SKM-1 treated with dmso at 0.1 percent for 144 hours (cell line): ENCODE data around the gene VPS35L.

Experiments used
- DNase-seq: peaks from one replicate; lab custom pipeline; 2025; ENCODE audit not compliant: unreplicated experiment; lab: John Stamatoyannopoulos, UW

Gene VPS35L

DNA sequence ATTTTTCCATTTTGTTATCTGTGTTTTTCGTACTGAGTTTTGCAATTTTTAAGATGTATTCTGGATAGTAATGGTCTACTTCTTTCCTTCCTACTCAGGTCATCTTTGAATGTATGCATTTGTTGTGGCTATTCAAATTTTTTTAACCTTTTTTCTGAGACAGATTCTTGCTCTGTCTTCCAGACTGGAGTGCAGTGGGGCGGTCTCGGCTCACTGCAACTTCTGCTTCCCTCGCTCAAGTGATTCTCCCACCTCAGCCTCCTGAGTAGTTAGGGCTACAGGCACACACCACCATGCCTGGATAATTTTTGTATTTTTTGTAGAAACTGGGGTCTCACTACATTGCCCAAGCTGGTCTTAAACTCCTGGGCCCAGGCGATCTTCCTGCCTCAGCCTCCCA lies 33.6 kb downstream of the VPS35L start:
- DNase-seq = no peak

DNA sequence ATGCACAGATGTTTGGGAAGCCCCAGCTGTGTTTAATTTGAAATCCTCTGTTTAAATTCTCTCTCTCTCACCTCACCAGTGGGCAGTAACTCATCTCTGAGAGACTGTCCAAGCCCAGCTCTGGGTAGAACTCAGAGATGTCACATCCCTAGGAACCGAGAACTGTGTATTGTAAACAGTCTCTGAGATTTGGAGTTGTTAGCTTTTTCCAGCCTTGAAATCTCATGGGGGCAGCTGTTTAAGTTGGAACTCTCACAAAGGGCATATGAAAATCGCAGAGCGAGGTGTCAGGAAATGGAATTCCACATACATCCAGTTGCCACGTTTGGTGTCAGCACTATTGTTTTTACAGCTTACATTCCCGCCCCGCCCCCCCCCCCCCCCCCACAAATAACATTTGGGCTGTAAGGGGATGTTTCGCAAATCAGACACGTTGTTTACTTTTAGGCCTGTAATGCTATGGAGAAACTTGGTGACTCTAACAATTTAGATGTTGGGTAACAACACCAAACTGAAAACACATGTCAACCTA lies 34.3 kb downstream of the VPS35L start:
- no peak for DNase-seq

DNA sequence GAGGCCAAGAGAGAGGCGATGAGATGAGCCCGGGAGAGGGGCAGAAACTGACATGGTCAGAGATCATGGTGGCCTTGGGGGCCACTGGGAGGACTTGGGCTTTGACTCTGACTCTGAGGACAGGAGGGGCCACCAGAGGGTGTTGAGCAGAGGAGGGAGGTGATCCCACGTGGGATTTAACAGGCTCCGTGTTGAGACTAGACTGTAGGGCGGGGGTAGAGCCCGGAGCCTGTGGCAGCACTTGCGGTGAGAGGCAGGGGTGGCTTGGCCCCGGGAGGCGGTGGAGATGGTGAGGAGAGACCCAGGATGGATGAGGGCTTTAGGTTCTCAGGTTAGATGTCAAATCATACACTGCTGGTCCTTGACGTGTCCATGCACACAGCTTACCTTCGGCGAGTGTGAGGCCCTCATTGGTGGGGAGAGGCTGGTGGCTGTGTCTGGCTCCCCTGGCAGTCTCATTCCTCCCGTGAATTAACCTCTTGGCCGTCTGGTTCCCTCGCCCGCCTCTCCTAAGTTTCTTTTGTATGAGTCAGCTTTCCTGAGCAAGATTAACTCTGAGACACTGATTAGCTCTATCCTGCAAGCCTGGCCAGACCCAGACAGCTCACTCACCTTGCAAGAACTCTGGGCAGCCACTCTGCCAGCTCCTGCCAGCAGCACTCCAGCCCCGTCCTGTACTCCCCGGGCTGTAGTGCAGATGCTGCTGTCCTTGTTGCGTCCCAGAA lies 39.7 kb downstream of the VPS35L start:
- DNase-seq = no peak

DNA sequence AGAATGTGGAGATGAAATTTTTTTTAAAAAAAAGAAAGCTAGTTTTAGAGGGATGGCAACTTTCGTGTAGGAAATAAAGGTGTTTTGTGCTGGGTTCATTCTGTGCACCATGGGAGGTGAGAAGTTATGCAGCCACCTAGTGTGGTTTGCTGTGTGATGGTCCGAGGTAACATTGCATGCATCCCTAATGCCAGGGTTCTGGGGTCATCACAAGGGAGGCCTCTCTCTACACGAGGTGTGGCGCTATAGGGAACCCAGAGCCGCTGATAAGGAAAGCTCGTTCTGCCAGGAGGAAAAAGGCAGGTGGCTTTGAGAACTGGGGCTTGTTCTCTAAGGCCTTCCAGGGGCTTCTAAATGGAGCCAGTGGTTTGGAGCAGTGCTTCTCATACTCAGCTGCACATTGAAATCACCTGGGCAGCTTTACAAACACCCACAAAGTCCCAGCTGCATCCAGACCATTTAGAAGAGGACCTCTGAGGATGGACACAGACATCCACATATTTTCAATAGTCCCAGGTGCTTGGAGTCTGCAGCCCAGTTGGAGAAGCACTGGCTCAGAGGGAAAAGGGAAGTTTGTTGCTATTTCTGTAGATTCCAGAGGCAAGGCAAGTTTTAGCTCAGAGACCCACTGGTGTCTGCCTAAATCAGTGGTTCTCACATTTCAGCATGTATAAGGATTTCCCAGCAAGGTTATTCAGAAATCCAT lies 43.5 kb downstream of the VPS35L start:
- no peak for DNase-seq

DNA sequence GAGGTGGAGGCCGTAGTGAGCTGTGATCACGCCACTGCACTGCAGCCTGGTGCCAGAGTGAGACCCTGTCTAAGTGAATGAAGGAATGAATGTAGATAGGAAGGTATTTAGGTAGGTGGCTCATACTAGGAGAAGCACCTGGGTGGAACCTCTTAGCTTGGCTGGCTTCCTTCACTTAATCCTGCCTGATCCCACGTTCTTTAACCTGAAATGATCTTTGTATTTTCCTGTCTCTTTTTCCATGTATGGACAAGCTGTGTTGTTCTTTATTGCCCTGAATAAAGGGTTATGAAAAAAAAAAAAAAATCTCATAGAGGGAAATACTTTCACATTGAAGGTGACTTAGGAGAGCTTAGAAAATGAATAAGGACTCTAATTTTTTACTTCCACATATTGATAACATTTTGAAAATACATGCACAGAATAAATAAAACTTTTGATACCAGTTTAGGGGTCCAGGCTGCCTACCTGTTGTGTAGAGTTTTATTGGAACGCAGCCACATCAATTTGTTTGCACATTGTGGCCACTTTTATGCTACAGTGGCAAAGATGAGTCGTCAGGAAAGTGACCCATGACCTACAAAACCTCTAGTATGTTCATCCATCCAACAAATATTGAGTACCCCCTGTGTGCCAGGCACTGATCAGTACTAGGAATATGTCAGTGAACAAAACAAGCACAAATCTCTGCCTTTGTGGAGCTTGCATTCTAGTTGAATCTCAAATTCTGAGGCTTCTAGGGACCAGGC lies 44.6 kb downstream of the VPS35L start:
- DNase-seq = no peak

DNA sequence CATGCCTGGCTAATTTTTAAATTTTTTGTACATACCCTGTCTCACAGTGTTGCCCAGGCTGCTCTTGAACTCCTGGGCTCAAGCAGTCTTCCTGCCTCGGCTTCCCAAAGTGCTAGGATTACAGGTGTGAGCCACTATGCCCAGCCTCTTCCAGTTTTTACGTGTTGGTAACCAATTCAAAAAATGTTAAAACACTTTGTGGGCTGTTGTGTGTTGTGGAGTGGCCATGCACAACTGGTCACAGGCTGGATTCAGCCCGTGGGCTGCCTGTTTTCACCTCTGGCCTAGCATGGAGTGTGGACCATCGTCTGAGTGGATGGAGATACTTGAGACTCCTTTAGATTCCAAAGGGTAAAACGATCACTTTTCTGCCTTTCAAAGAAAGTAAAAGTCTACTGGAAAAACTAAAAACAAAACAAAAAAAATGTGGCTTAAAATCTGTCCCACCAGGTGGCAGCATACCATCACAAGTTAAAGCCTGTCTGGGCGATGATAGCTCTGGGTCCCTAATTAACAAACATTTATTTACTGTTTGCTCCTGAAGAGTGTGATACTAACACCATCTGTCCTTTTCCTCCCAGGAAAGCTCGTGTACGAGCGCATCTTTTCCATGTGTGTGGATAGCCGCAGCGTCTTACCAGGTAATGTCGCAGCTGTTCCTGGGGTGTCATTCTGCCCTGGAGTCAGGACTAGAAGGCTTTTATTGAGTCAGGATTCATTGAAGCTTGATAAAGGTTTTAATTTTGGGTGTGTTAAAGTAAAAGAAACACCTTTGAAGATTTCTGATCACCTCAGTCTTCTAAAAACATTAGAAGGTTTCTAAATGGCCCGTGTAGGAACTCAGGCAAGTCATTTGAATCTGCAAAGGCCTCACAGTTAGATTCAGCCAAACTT lies 45.8 kb downstream of the VPS35L start:
- DNase-seq = no peak

DNA sequence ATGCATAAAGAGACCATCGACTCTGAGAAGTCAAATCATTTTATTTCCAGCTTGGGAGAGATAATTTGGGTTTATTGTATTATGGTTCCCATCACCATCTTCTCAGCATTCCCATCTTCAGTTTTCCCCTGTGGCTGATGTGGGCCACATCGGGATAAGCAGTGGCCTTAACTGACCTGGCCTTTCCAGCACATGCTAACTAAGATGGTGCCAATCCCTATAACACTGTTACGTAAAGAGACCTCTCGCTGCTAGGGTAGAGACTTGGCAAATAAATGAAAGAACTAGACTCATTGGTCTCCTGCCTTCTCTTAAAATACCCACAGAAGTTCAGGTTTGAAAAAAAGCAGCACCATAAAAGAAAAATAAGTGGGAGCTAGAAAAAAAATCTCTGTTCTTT lies 49.4 kb downstream of the VPS35L start:
- no peak for DNase-seq

DNA sequence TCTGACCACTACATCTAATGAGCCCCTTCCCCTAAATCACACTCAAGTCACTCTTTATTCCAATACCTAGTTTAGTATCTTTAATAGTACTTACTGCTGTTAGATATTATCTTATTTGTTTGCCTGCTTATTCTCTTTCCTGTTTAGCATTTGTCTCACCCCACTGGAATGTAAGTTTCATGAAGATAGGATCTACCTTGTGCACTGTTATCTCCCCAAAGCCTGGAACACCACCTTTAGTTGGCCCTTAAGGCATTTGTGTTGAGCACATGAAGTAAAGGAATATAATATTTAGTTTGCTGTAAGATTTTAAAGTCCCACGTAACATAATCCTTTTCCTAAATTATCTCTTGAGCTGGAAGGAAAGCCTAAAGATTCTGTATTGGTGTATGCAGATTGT lies 50.2 kb downstream of the VPS35L start:
- no peak for DNase-seq

DNA sequence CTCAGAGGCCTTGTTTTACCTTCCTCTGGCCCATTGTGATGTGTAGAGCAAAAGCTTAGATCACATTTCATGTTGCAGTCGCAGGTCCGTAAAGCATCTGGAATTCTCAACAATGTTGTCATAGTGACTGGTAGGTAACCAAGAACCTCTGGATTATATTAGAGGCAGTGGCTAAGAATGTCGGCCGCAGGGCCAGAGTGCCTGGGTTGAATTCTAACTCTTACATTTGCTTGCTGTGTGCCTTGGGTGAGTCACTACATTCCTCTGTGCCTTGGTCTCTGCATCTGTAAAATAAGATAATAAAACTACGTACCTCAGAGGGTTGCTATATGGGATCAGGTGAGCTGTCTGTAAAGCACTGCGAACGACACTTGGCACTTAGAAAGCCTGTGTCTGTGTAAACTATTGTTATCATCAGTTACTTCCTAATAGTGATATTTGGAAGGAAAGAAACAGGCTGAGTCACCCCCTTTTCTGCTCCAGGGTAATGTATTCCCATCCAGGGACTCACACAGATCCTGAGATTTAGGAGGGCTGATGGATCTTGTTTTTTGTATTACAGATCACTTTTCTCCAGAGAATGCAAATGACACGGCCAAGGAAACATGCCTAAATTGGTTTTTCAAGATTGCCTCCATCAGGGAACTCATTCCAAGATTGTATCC lies 52.2 kb downstream of the VPS35L start:
- no peak for DNase-seq

DNA sequence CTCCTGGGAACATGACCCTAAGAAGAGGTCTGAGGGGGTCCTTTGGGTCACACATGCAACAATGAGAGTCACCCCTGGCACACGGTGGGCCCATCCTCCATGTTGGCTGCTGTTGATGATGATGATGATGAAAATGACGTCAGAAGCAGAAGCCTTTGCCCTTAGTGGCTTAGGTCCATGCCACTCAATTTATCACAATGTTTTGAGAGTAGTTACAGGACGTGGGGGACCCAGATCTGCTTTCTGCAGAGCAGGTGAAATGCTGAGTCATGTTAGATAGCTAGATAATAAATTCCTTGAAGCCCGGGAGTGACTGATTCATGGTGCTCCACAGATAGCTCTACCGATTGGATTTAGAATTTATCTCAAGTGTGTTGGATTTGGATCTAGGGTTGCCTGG lies 53.9 kb downstream of the VPS35L start:
- no peak for DNase-seq

DNA sequence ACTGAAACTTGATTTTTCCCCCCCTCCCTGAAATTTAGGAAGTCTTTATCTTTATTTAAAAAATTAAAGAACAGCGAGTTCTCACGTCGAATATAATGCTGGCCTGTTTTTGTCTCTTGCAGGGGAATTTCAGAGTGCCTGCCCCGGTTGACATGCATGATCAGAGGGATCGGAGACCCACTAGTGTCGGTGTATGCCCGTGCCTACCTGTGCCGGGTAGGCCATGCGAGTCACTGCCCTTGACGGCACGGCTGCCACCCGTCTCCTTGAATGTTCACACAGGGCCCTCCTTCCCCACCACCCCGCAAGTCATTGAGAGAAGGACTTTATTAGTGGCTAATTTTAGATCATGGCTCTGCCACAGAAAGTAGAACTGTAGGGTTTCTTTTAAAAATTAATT lies 54.7 kb downstream of the VPS35L start:
- DNase-seq = no peak

DNA sequence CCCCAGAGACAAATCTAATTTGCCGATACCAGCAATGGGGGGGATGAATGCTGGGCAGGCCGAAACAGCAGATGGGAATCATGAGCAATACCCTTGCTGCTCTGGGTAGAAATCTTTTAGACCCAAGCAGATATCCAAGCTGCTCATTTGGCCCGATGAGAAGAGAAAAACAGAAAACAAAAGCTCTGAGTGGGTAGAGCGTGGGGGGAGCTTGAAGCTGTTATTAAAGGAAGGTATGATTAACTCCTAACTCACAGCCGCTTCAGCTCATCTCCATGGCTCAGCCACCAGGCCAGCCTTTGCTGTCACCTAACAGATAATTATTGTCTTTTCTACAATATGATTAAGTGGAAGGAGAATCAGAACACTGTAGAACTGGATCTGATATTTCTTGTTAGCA lies 58.3 kb downstream of the VPS35L start:
- DNase-seq = no peak

DNA sequence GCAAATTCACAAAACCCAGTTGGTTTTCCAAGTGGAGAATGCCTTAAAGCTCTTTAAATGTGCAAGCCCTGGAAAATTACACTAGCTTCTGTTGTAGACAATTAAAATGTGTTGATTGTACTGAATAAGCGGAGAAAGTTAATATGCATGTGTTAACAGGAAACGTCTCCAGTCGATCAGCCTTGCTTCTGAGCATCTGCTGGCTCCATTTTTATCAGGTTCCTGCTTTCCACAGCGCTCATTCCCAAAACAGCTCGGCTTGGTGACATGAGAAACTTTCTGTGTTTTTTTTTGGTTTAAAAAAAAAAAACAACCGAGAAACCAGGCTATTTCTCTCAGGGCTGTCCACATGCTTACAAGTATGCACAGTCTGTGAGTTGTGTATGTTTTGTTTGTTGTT lies 60.7 kb downstream of the VPS35L start:
- DNase-seq = no peak

DNA sequence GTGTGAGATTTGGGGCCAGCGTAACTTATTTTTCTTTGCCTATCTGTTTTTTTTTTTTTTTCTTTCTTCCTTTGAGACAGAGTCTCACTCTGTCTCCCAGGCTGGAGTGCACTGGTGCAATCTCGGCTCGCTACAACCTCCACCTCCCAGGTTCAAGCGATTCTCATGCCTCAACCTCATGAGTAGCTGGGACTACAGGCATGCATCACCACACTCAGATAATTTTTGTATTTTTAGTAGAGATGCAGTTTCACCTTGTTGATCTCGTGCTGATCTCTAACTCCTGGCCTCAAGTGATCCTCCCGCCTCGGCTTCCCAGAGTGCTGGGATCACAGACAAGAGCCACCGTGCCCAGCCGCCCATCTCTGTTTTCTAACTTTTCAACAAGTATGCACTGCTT lies 63.4 kb downstream of the VPS35L start:
- DNase-seq = no peak

DNA sequence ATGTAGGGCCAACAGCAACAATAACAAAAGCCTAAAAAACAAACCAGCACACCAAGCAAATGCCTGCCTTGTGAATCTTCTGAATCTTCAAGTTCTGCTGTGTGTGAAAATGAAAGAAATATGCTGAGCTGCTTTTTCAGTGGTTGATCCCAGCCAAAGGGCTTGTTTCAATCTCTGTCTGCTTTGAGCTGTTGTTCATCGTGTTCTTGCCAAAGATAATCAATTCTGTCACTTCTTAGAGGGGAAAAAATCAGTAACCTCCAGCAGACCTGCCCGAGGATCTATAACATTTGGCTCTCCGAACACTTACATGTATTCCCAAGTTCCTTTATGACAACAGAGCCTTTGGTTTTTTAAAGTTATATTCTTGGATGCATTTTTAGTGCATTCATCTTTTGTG lies 65.9 kb downstream of the VPS35L start:
- no peak for DNase-seq

DNA sequence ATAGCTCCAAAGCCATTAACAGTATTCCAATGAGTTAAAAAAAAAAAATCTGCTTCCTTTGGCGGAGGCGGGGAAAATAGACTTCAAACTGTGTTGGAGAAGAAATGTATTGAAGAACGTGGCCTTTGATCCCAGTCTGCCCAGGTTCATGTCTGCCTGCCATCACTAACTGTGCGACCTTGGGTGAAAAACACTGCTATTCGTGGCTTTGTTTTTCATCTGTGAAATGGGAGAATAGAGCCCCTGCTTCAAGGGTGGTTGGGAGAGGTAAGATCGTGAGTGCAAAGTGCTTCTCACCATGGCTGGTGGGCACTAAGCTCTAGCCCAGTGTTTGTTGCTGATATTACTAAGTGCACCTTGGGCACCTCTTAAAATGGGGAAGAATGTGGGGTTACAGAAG lies 69.5 kb downstream of the VPS35L start:
- DNase-seq = no peak

DNA sequence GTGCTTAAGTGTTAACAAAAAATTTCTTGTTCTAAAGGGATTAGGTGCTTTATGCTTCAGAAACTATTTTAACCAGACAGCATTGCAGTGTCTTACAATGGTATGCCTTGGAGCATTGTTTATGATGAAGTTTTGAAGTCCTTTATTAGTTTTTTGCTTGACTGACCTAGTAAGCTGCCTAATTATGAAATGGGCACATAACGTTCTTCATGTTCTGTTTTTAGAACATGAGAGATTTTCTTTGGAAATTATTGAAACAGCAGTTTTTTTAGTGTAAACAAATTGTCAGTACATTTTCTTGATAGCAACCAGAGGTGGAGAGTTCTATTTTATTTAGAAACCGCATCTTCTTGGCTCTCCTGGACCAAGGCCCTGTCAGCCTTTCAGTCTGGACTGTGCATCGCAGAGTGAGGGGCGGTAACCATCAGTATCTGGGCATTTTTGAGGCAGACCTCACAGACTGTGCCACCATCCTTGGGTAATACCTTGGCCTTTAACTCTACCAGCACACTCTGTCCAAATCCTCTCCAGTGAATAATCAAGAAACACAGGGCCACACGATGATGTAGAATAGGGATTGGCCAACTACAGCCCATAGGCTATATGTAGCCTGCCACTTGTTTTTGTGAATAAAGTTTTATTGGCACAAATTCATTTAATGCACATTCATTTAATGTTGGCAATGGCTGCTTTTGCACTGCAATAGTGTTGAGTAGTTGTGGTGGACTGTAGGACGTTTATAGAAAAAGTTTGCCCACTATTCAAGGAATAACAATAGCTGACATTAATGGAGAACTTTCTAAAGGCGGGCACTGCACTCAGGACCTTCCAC lies 81.1 kb downstream of the VPS35L start:
- DNase-seq = no peak

DNA sequence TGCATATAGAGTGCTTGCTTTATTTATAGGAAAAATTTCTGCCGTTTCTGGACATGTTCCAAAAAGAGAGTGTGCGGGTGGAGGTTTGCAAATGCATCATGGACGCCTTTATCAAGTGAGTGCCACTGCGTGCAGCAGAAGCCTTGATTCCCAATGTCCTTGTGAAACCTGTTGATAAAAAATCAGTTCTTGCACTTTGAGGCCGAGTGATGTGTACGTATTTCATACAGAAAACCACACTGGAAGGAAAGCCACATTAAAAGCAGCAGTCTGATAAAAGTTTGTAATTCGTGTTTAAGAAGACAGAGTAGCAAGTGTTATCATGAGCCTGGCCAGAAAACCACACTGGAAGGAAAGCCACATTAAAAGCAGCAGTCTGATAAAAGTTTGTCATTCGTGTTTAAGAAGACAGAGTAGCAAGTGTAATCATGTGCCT lies 84.5 kb downstream of the VPS35L start:
- no peak for DNase-seq

DNA sequence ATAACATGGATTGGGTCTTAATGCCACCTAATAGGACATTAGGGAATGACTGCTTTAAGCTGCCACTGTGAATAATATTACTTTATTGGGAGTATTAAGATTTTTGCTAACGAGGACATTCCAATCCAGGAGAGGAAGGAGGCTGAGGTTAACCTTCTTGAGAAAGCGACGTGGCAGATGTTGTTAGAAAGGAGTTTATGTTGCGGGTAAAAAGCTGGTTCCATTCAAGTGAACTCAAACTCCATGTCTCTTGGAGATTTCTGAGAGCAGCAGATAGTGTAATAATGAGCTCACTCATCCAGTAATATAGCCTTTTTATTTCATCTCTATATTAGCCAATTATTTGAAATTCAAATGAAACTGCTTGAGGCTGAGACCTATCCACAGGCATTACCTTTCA lies 87.0 kb downstream of the VPS35L start:
- DNase-seq = no peak
